HCT116 (cell line): ENCODE results near the gene ITIH3. TPM values are rescaled to one million over a fixed set of nuclear protein-coding genes. Genes with fewer than 3 reads are reported as not detected.

Experiments
- ATAC-seq: fragments of 200-7000 bp; cut with Tn5 transposase; 2 replicates; pipeline ENCODE4 v1.9.1; 2020; ENCODE audit warnings: mild to moderate bottlenecking, moderate library complexity
- BruUV-seq: library from RNA; stranded (reverse); fragments of 400-500 nt; replicated peaks from 2 replicates; lab custom pipeline; 2021; lab: Mats Ljungman, UMichigan
- CTCF ChIA-PET: fragments of 300-600 bp; sonication (Branson Sonifier 250); formaldehyde crosslinking; loops from one replicate; lab custom pipeline; 2021; ENCODE audit warnings: antibody characterized with exemption; lab: Charles Lee
- POLR2A ChIA-PET: fragments of 300-600, 350-600 bp; sonication (Branson Sonifier 250); formaldehyde crosslinking; loops from one replicate; lab custom pipeline; 2021; ENCODE audit warnings: antibody characterized with exemption; lab: Charles Lee
- RAD21 ChIA-PET, 2 experiments: fragments of 300-600 bp; sonication (Branson Sonifier 250); formaldehyde crosslinking; loops; one replicate each; lab custom pipeline; 2023; ENCODE audit warnings: low total read pairs in 2 of 2; ENCODE audit not compliant: uncharacterized antibody in 2 of 2, unreplicated experiment in 2 of 2, low non-redundant PET in 1 of 2; lab: Charles Lee
- DNase-seq: peaks from one replicate; pipeline ENCODE4 v3.0.0-alpha.2; 2010; ENCODE audit warnings: low read depth, low spot score
- H2AFZ ChIP-seq: fragments of 200-600 bp; shearing (Covaris generic), sonication (generic); 2 replicates; pipeline ENCODE4 v1.6.1; 2017; ENCODE audit warnings: low read depth, mixed run types, mixed read lengths, antibody characterized with exemption, low read length; ENCODE audit not compliant: poor library complexity, severe bottlenecking
- H3K27ac ChIP-seq: 2 replicates; pipeline ENCODE4 v1.5.1; 2012; ENCODE audit warnings: low read depth, low read length
- H3K27me3 ChIP-seq: fragments of 200-600 bp; sonication (generic); 2 replicates; pipeline ENCODE4 v1.6.1; 2016; ENCODE audit warnings: mixed run types, low read length, mixed read lengths; ENCODE audit not compliant: insufficient read depth
- H3K36me3 ChIP-seq, 2 experiments: fragments of 200-500 bp in 1 of 2; fragments of 200-600 bp in 1 of 2; sonication (Bioruptor generic) in 1 of 2; sonication (generic) in 1 of 2; 2 replicates each; pipeline versions ENCODE4 v1.5.1 to v1.6.1; 2014 to 2016; ENCODE audit warnings: low read length in 2 of 2, inconsistent platforms in 1 of 2, mixed read lengths in 1 of 2, mixed run types in 1 of 2; ENCODE audit not compliant: insufficient read depth in 2 of 2, control insufficient read depth in 1 of 2
- H3K4me1 ChIP-seq, 2 experiments: fragments of 200-600 bp in 1 of 2; sonication (generic) in 1 of 2; 2 replicates each; pipeline versions ENCODE4 v1.5.1 to v1.6.1; 2012 to 2017; ENCODE audit warnings: low read length in 2 of 2, inconsistent platforms in 1 of 2, mild to moderate bottlenecking in 1 of 2, mixed read lengths in 1 of 2, mixed run types in 1 of 2, moderate library complexity in 1 of 2; ENCODE audit not compliant: insufficient read depth in 2 of 2, control insufficient read depth in 1 of 2
- H3K4me2 ChIP-seq: fragments of 200-600 bp; sonication (generic); 2 replicates; pipeline ENCODE4 v1.6.1; 2017; ENCODE audit warnings: mixed run types, low read length, mixed read lengths
- H3K4me3 ChIP-seq, 2 experiments: fragments of 200-600 bp in 1 of 2; sonication (generic) in 1 of 2; replicated peaks in 1 of 2; 2 replicates each; pipeline ENCODE4 v1.5.1; 2011 to 2016; ENCODE audit warnings: low read length in 2 of 2, control low read depth in 1 of 2, low read depth in 1 of 2, mild to moderate bottlenecking in 1 of 2, mixed read lengths in 1 of 2, mixed run types in 1 of 2
- H3K79me2 ChIP-seq: fragments of 200-600 bp; sonication (generic); 2 replicates; pipeline ENCODE4 v1.6.1; 2017; ENCODE audit warnings: mild to moderate bottlenecking, mixed run types, low read length, moderate library complexity, mixed read lengths; ENCODE audit not compliant: insufficient read depth
- H3K9ac ChIP-seq: fragments of 200-600 bp; sonication (generic); 2 replicates; pipeline ENCODE4 v1.6.1; 2016; ENCODE audit warnings: low read length, mixed read lengths
- H3K9me2 ChIP-seq: fragments of 200-600 bp; sonication (generic), shearing (Covaris generic); 2 replicates; pipeline ENCODE4 v1.6.1; 2017; ENCODE audit warnings: mixed run types, mild to moderate bottlenecking, moderate library complexity; ENCODE audit not compliant: insufficient read depth
- H3K9me3 ChIP-seq, 2 experiments: fragments of 200-500 bp in 1 of 2; fragments of 200-600 bp in 1 of 2; sonication (Bioruptor generic) in 1 of 2; sonication (generic) in 1 of 2; 2 replicates each; pipeline ENCODE4 v1.6.1; 2014 to 2017; ENCODE audit warnings: low read length in 2 of 2, mixed read lengths in 2 of 2, inconsistent platforms in 1 of 2, low read depth in 1 of 2, mild to moderate bottlenecking in 1 of 2, mixed run types in 1 of 2, moderate library complexity in 1 of 2; ENCODE audit not compliant: control insufficient read depth in 1 of 2, insufficient read depth in 1 of 2
- H4K20me1 ChIP-seq: fragments of 200-600 bp; sonication (generic), shearing (Covaris generic); 2 replicates; pipeline ENCODE4 v1.6.1; 2017; ENCODE audit warnings: mixed run types, mild to moderate bottlenecking, moderate library complexity; ENCODE audit not compliant: insufficient read depth
- CBX3 ChIP-seq: IDR thresholded peaks from 2 replicates; pipeline ENCODE4 v1.6.1; 2012; ENCODE audit warnings: low read depth
- CEBPB ChIP-seq: IDR thresholded peaks from 2 replicates; pipeline ENCODE4 v1.6.1; 2012; ENCODE audit warnings: low read depth
- ELF1 ChIP-seq: IDR thresholded peaks from 2 replicates; pipeline ENCODE4 v1.6.1; 2012; ENCODE audit warnings: low read depth, borderline replicate concordance
- EZH2phosphoT487 ChIP-seq: fragments of 200-600 bp; IDR thresholded peaks from 2 replicates; pipeline ENCODE4 v1.6.1; 2018; ENCODE audit warnings: antibody characterized with exemption, borderline replicate concordance
- POLR2A ChIP-seq: IDR thresholded peaks from 2 replicates; pipeline ENCODE4 v1.7.0; 2011; ENCODE audit warnings: borderline replicate concordance; ENCODE audit not compliant: insufficient read depth, insufficient read length; ENCODE audit errors: extremely low read depth
- REST ChIP-seq: IDR thresholded peaks from 2 replicates; pipeline ENCODE4 v1.6.1; 2012; ENCODE audit warnings: low read depth
- SIN3A ChIP-seq: IDR thresholded peaks from 2 replicates; pipeline ENCODE4 v1.6.1; 2012; ENCODE audit warnings: low read depth
- SRF ChIP-seq: IDR thresholded peaks from 2 replicates; pipeline ENCODE4 v1.6.1; 2012; ENCODE audit warnings: low read depth
- TCF7L2 ChIP-seq: IDR thresholded peaks from 2 replicates; pipeline ENCODE4 v1.7.0; 2011; ENCODE audit warnings: borderline replicate concordance, inconsistent platforms; ENCODE audit not compliant: insufficient read depth, insufficient read length; ENCODE audit errors: extremely low read depth
- intact Hi-C: fragments of 100-400 bp; cut with micrococcal nuclease; formaldehyde crosslinking; loops from 2 replicates; pipeline ENCODE4 v1.10.0; 2022
- total RNA-seq: library from RNA; stranded (reverse); gene quantifications from one replicate; pipeline ENCODE4 v1.2.1, GENCODE V29; 2021; ENCODE audit not compliant: unreplicated experiment

ITIH3 gene
- total RNA-seq, 1 experiment from 2014 or later = 0.44 TPM

- CTCF ChIA-PET = no interaction called here
- DNase-seq (no peak), ATAC-seq (no peak)
- no TSS peak for BruUV-seq
- no peaks in the 10 kb centered on the region for H4K20me1 ChIP-seq
- H3K27me3 ChIP-seq = no peaks in the 10 kb centered on the region
- no peaks in the 10 kb centered on the region for H3K9me2 ChIP-seq
- POLR2A ChIA-PET = no interaction called here
- H3K4me1 ChIP-seq = no peaks in the 10 kb centered on the region
- H3K9me3 ChIP-seq = no peaks in the 10 kb centered on the region
- TF ChIP-seq CEBPB (no peak), CBX3 (no peak), EZH2phosphoT487 (no peak), ELF1 (no peak), REST (no peak), TCF7L2 (no peak), SRF (no peak), SIN3A (no peak), POLR2A (no peak)
- intact Hi-C loops = no loop called here
- no peak overlapping the region for H3K27ac ChIP-seq
- H3K36me3 ChIP-seq = no peaks in the 10 kb centered on the region
- no peak overlapping the region for H3K9ac ChIP-seq
- no peak overlapping the region for H2AFZ ChIP-seq
- RAD21 ChIA-PET = no interaction called here
- no peaks in the 10 kb centered on the region for H3K79me2 ChIP-seq
- H3K4me2 ChIP-seq = no peak overlapping the region
- H3K4me3 ChIP-seq = no peak overlapping the region
Observed at GRCh38 chr3:52838561-52839267, 44.1 kb downstream of the ITIH3 start.
